ENCODE measurements around the gene RAPSN.

The RAPSN gene

GRCh38 chr11:47434011-47434786 is 14.7 kb downstream of the RAPSN start:
- DNase-seq (ENCODE audit: low read depth in 2 of 2): no peak

DNA sequence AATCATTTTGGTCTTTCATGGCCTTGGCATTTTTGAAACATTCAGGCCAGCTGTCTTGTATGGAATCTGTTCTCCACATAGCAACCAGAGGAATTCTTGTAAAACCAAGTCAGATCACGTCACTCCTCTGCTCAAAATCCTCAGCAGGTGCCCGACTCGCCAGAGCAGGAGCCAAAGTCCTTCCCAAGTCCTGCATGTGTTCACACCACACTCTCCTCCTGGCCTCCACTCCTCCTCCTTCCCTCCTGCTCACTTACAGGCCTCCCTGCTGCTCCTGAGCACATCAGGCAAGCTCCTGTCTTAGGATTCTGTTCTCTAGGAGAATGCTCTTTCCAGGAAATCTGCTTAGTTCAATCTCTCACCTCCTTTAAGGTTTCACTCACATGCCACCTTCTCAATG is 15.8 kb downstream of the RAPSN start:
- no peak for DNase-seq (ENCODE audit: low read depth in 2 of 2)

DNA sequence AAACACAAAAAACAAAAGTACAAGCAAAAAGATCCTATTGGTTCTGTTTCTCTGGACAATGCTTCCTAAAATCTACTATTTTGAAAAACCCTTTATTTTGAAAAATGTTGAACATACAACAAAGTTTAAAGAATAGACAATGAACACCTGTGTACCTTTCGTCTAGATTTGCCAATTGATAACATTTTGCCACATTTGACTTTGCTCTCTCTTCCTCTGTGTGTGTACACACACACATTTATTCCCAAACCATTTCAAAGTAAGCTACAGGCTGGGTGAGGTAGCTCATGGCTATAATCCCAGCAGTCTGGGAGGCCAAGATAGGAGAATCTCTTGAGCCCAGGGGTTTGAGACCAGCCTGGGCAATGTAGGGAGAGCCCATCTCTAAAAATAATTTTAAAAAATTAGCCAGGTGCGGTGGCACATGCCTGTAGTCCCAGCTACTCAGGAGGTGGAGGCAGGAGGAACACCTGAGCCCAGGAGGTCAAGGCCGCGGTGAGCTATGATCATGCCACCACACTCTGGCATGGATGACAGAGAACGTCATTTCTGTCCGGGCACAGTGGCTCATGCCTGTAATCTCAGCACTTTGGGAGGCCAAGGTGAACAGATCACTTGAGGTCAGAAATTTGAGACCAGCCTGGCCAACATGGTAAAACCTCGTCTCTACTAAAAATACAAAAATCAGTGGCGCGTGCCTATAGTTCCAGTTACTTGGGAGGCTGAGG is 17.4 kb downstream of the RAPSN start:
- DNase-seq (ENCODE audit: low read depth in 2 of 2): no peak

GRCh38 chr11:47430524-47430923 is 18.4 kb downstream of the RAPSN start:
- DNase-seq (ENCODE audit: low read depth in 2 of 2): no peak

GRCh38 chr11:47426062-47426956 is 22.6 kb downstream of the RAPSN start, which contains the start of gene PSMC3:
TSS of gene PSMC3 (minus strand) at chr11:47426439. CDS start at chr11:47426279, 160 bp downstream.
- DNase-seq (ENCODE audit: low read depth in 2 of 2): peak; percentile 95 to 98

DNA sequence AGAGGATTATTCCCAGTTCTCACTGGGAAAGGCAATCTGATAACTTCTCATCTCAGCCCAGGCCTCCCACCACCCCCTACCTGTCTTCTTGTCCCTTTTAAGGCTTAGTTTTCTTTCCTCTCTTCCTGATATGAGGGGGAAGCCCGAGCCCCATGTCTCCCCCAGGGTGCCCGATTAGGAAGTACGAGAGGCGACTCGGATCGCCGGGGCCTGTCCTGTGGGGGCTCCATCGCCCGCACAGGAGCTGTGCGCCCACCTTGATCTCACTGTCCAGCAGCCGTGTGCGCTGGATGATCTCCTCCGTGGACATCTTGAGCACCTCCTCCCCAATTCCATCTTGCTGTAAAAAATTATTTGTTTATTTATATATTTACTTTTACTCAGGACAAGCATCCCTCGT is 23.3 kb downstream of the RAPSN start:
- no peak for DNase-seq (ENCODE audit: low read depth in 2 of 2)

GRCh38 chr11:47418454-47419259 is 30.3 kb downstream of the RAPSN start:
- no peak for DNase-seq (ENCODE audit: low read depth in 2 of 2)

DNA sequence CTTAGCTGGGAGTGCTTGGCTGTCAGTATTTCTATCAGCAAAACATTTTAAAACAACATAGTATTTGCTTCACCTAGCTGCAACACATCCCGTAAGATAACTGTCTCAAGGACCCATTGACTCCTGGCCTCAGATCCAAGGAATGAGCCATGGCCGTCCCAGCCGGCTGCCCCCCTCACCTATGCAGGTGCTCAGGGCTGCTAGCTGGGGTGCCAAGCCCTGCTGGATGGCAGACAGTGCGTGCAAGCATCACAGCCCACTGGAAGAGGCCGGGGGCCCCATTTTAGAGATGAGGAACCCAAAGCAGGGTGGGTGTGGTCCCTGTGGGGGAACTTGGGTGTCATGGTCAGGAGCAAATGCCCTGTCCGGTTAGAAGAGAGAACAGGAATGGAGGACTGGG is 31.2 kb downstream of the RAPSN start:
- no peak for DNase-seq (ENCODE audit: low read depth in 2 of 2)

GRCh38 chr11:47415949-47416472 is 32.9 kb downstream of the RAPSN start:
- no peak for DNase-seq (ENCODE audit: low read depth in 2 of 2)

- DNase-seq (ENCODE audit: low read depth in 2 of 2): no peak
These were observed 33.7 kb downstream of the RAPSN start for GRCh38 chr11:47415091-47415854.

DNA sequence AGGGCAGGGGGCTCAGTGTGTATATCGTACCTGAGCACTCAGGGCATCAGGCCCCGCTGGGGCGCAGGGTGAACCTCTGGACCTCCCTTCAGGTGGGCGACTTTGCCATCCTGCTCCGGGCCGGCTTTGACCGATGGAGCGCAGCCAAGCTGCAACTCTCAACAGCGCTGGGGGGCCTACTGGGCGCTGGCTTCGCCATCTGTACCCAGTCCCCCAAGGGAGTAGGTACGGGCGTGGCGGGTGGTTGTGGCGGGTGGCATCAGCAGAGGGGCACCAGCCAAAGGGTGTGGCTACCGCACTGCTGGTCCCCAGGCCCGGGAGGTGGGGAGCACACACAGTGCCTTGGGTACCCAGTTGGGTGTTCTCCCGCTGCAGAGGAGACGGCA is 34.3 kb downstream of the RAPSN start:
- DNase-seq (ENCODE audit: low read depth in 2 of 2): no peak

DNA sequence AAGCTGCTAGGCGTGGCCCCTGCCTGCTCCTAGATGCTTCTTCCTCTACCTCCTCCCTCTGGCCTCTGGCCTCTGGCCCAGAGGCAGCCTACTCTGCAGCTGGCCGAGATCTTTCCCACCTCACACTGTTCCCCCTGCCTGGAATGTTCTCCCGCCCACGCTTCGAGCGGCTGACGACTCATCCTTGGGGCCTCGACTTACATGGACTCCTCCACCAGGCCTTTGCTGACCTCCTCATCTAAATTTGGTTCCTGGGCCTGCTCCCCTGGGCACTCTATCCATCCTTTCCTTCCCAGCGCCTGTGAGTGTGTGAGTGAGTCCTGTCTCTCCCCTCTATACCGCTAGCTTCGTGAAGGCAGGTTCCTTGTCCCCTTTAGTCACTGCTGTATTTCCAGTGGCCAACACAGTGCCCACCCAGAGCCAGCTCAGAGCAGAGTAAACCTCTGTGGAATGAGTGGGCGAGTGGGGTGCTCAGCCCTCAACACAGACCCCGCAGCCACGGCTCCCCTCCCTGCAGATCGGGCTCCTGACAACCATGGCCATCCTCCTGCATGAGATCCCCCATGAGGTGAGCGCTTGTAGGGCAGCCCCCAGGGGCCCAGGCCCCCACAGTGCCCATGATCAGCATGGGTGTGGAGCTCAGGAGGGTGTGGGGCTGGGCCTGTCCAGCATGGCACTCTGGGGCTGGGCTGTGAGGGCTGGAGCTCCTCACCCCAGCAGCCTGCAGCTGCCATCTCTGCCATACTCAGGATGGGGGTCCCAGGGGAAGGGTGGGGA is 34.8 kb downstream of the RAPSN start:
- DNase-seq (ENCODE audit: low read depth in 2 of 2): no peak

GRCh38 chr11:47413351-47413750 is 35.6 kb downstream of the RAPSN start:
- DNase-seq (ENCODE audit: low read depth in 2 of 2): no peak

DNA sequence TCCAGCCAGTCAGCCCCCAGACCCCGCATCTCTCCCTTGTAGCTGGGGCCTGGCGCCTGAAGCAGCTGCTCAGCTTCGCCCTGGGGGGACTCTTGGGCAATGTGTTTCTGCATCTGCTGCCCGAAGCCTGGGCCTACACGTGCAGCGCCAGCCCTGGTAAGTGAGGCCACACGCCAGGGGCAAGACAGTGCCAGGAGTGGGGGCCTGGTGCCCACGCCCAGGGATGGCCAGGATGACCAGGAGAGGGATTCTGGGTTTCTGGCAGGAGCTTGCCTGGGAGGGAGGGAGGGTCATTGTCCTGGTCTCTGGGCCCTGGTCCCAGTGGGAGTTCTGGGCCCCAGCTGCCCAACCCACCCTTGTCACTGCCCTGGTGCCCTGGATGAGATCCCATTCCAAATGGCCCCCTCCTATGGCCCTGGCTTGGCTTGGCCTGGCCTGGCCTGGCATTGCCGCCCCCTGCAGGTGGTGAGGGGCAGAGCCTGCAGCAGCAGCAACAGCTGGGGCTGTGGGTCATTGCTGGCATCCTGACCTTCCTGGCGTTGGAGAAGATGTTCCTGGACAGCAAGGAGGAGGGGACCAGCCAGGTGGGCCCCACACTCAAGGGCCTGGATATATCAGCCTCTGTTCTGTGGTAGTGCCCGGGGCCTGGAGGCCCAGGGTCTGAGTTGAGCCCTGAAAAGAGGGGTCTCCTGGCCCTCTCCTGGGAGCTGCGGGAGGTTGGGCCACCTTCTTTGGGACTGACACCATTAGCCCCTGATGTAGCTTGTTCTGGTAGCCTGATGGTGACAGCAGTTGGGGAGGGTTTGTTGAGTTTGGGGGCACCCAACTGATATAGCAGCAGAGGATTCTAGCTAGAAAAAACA is 36.8 kb downstream of the RAPSN start:
- DNase-seq (ENCODE audit: low read depth in 2 of 2): no peak

GRCh38 chr11:47410370-47411264 is 38.3 kb downstream of the RAPSN start:
- DNase-seq (ENCODE audit: low read depth in 2 of 2): no peak

- no peak for DNase-seq (ENCODE audit: low read depth in 2 of 2)
These were observed 39.2 kb downstream of the RAPSN start for GRCh38 chr11:47409440-47410369.
